Measurements from ENCODE around the gene CWH43.
"Not testable (repeated sequence)": the region's sequence is repeated elsewhere in the genome, so short reads cannot be mapped to it uniquely, and the experiment has no call there.

The CWH43 gene

DNA sequence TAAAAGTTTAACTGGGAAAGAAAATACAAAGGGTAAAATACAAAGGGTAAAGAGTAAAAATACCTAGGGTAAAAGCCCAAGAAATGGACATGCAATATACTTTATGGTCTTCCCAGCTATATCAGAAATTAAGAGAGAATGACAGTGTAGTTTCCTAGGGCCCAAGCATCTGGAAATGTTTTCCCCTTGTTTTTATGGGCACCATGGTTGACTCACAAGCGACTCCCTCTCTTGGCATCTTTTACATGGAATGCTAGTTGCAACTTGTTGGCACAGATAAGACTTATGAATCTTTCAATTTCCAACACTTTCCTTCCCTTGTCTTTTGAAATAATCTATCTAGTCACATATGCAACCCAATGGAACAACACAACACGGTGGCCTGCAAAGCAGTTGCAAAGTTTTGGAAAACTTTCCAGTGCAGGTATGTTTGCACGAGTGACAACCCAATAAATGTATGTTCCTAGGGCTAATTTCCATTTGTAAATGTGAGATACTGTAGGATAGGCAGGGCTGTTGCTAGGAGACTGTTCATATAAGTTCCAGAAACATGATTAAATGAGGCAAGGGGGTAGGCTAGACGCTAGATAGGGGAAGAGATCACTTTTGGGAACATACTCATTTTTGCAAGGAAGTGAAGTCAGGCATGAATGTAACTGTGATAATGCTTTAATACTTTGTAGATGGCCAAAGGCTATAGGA, 36.4 kb upstream of the CWH43 start:
- Histone ChIP-seq H3K36me3 (ENCODE audit: control insufficient read depth, insufficient read depth, low read length) (no peaks in the 10 kb centered on the region), H3K27me3 (replicated peaks; ENCODE audit: control insufficient read depth, insufficient read depth, low read length, poor library complexity, severe bottlenecking) (no peaks in the 10 kb centered on the region), H3K4me3 (ENCODE audit: insufficient read depth, low read depth, low read length, poor library complexity, severe bottlenecking) (no peak overlapping the region), H3K27ac (ENCODE audit: insufficient read depth, low read length, poor library complexity, severe bottlenecking) (no peak overlapping the region), H3K9me3 (ENCODE audit: control insufficient read depth, low read length) (no peaks in the 10 kb centered on the region), H3K4me1 (ENCODE audit: control insufficient read depth, insufficient read depth, low read length, poor library complexity, severe bottlenecking) (no peaks in the 10 kb centered on the region)
- DNase-seq: no peak

DNA sequence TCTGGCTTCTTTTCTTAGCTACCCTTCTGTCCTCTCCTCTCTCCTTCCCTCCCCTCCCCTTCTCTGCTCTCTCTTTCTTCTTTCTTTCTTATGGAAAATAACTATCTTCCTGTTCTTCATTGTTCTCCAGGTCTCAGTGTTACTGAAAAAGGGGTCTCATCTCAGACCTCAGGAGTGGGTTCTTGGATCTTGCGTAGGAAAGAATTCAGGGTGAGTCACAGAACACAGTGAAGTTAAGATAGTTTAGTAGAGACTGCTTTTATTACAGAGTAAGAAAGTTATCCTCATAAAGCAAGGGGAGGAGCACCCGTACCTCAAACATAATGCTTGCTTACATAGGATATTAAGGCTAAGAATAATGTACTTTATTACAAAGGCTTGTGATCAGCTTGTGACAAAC, 31.8 kb upstream of the CWH43 start:
- H3K36me3 ChIP-seq (ENCODE audit: control insufficient read depth, insufficient read depth, low read length): no peaks in the 10 kb centered on the region
- no peak overlapping the region for H3K27ac ChIP-seq (ENCODE audit: insufficient read depth, low read length, poor library complexity, severe bottlenecking)
- no peaks in the 10 kb centered on the region for H3K9me3 ChIP-seq (ENCODE audit: control insufficient read depth, low read length)
- no peak for DNase-seq
- no peaks in the 10 kb centered on the region for H3K27me3 ChIP-seq (replicated peaks; ENCODE audit: control insufficient read depth, insufficient read depth, low read length, poor library complexity, severe bottlenecking)
- no peaks in the 10 kb centered on the region for H3K4me1 ChIP-seq (ENCODE audit: control insufficient read depth, insufficient read depth, low read length, poor library complexity, severe bottlenecking)
- no peak overlapping the region for H3K4me3 ChIP-seq (ENCODE audit: insufficient read depth, low read depth, low read length, poor library complexity, severe bottlenecking)

DNA sequence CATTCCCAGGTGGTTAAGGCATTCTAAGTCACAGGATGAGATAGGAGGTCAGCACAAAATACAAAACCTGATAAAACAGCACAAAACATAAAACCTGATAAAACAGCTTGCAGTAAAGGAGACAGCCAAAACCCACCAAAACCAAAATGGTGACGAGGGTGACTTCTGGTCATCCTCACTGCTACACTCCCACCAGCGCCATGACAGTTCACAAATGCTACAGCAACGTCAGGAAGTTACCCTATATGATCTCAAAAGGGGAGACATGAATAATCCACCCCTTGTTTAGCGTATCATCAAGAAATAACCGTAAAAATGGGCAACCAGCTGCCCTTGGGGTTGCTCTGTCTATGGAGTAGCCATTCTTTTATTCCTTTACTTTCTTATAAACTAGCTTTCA, 28.7 kb upstream of the CWH43 start:
- H3K27ac ChIP-seq (ENCODE audit: insufficient read depth, low read length, poor library complexity, severe bottlenecking); DNase-seq; H3K4me1 ChIP-seq (ENCODE audit: control insufficient read depth, insufficient read depth, low read length, poor library complexity, severe bottlenecking); H3K36me3 ChIP-seq (ENCODE audit: control insufficient read depth, insufficient read depth, low read length); H3K9me3 ChIP-seq (ENCODE audit: control insufficient read depth, low read length); H3K27me3 ChIP-seq (replicated peaks; ENCODE audit: control insufficient read depth, insufficient read depth, low read length, poor library complexity, severe bottlenecking); H3K4me3 ChIP-seq (ENCODE audit: insufficient read depth, low read depth, low read length, poor library complexity, severe bottlenecking): not testable (repeated sequence)

DNA sequence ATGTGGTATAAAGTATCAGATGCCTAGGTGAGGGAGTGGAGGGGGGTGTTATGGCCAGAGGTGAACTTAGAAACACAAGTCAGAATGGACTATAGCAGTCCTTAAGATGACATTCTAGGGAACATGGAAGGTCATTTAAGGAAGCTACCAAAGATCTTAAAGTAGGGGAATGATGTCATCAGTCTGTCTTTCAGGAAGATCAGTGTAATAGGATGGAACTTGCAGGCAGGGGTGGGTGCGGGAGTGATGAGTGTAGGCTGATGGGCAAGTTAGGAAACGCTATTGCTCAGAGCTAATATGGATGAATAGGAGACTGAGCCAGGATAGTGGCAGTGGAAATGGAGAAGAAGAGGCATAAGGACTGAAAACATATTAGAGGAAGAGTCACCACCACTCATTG, 27.5 kb upstream of the CWH43 start:
- DNase-seq: no peak
- H3K4me1 ChIP-seq (ENCODE audit: control insufficient read depth, insufficient read depth, low read length, poor library complexity, severe bottlenecking): no peaks in the 10 kb centered on the region
- no peak overlapping the region for H3K27ac ChIP-seq (ENCODE audit: insufficient read depth, low read length, poor library complexity, severe bottlenecking)
- H3K4me3 ChIP-seq (ENCODE audit: insufficient read depth, low read depth, low read length, poor library complexity, severe bottlenecking): no peak overlapping the region
- no peaks in the 10 kb centered on the region for H3K27me3 ChIP-seq (replicated peaks; ENCODE audit: control insufficient read depth, insufficient read depth, low read length, poor library complexity, severe bottlenecking)
- no peaks in the 10 kb centered on the region for H3K36me3 ChIP-seq (ENCODE audit: control insufficient read depth, insufficient read depth, low read length)
- no peaks in the 10 kb centered on the region for H3K9me3 ChIP-seq (ENCODE audit: control insufficient read depth, low read length)

DNA sequence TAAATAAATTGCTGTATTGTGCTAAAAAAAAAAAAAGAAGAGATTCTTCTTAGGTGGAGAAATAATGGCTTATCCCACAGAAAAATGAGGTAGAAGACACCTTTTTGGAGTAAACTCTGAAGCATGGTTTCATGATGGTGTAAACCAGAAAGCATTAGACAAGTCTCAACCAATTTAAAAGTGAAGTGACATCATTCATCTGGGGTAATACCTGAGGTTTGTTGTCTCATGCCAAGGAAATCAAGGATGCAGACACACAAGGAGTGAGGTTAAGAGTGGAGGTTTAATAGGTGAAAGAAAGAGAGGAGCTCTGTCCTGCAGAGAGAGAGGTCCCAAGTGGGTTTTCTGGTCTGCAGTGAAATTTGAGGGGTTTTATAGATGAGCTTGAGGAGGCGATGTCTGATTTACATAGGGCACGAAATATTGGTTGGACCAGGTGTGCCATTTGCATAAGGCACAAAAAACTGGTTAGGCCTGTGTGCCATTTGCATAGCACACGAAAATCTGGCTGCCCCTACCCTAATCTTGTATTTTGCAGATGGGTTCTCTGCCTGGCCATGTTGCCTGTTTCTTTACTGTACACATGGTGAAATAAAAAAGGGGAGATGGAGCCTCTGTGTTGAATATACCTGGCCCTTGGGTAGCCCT, 25.0 kb upstream of the CWH43 start:
- Histone ChIP-seq H3K4me3 (ENCODE audit: insufficient read depth, low read depth, low read length, poor library complexity, severe bottlenecking) (no peak overlapping the region), H3K36me3 (ENCODE audit: control insufficient read depth, insufficient read depth, low read length) (no peaks in the 10 kb centered on the region), H3K27ac (ENCODE audit: insufficient read depth, low read length, poor library complexity, severe bottlenecking) (no peak overlapping the region), H3K27me3 (replicated peaks; ENCODE audit: control insufficient read depth, insufficient read depth, low read length, poor library complexity, severe bottlenecking) (no peaks in the 10 kb centered on the region), H3K9me3 (ENCODE audit: control insufficient read depth, low read length) (no peaks in the 10 kb centered on the region), H3K4me1 (ENCODE audit: control insufficient read depth, insufficient read depth, low read length, poor library complexity, severe bottlenecking) (no peaks in the 10 kb centered on the region)
- DNase-seq: no peak

DNA sequence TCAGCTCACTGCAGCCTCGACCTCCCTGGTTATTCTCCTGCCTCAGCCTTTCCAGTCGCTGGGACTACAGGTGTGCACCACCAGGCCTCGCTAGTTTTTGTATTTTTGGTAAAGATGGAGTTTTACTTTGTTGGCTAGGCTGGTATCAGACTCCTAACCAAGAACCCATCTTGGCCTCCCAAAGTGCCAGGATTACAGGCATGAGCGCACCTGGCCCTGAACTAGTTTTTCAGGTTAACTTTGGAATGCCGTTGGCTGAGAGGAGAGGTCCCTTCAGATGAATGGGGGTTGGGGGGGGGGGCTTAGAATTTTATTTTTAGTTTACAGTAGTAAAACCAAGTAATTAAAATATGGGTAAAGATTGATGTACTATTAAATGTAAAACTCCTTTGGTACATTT, 23.4 kb upstream of the CWH43 start:
- H3K27ac ChIP-seq (ENCODE audit: insufficient read depth, low read length, poor library complexity, severe bottlenecking): no peak overlapping the region
- no peaks in the 10 kb centered on the region for H3K9me3 ChIP-seq (ENCODE audit: control insufficient read depth, low read length)
- no peaks in the 10 kb centered on the region for H3K27me3 ChIP-seq (replicated peaks; ENCODE audit: control insufficient read depth, insufficient read depth, low read length, poor library complexity, severe bottlenecking)
- no peak for DNase-seq
- H3K4me3 ChIP-seq (ENCODE audit: insufficient read depth, low read depth, low read length, poor library complexity, severe bottlenecking): no peak overlapping the region
- H3K4me1 ChIP-seq (ENCODE audit: control insufficient read depth, insufficient read depth, low read length, poor library complexity, severe bottlenecking): no peaks in the 10 kb centered on the region
- H3K36me3 ChIP-seq (ENCODE audit: control insufficient read depth, insufficient read depth, low read length): no peaks in the 10 kb centered on the region

DNA sequence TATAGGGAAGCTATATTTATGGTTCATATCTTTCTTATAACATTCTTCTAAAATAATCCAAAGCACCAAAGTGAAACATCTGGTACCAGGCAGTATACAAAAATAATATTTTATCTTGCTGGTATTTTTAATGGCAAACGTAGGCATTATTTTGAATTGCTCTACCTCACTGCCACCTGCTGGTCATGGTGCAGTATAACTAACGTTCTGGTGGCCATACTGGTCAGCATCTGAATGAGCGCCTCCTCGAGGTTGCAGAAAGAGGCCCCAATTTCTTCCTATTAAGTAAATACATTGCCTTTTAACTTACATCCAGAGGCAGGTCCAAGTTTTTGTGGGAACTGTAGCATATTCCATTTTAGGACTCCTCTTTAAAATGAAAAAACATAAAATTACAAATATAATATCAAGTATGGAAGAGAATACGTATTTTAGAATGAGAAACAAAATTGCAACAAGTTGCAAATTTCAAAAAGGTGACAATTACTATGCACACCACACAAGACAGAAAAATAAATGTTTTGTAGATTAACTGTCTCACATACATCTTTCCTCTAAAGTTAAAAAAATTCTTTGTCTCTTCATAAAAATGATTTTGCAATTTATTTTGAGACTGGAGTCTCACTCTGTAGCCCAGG, 22.9 kb upstream of the CWH43 start:
- DNase-seq: peak; percentile 38 to 65 (median 38)
- Histone ChIP-seq H3K4me1 (ENCODE audit: control insufficient read depth, insufficient read depth, low read length, poor library complexity, severe bottlenecking) (no peaks in the 10 kb centered on the region), H3K4me3 (ENCODE audit: insufficient read depth, low read depth, low read length, poor library complexity, severe bottlenecking) (no peak overlapping the region), H3K27me3 (replicated peaks; ENCODE audit: control insufficient read depth, insufficient read depth, low read length, poor library complexity, severe bottlenecking) (no peaks in the 10 kb centered on the region), H3K27ac (ENCODE audit: insufficient read depth, low read length, poor library complexity, severe bottlenecking) (no peak overlapping the region), H3K36me3 (ENCODE audit: control insufficient read depth, insufficient read depth, low read length) (no peaks in the 10 kb centered on the region), H3K9me3 (ENCODE audit: control insufficient read depth, low read length) (no peaks in the 10 kb centered on the region)

DNA sequence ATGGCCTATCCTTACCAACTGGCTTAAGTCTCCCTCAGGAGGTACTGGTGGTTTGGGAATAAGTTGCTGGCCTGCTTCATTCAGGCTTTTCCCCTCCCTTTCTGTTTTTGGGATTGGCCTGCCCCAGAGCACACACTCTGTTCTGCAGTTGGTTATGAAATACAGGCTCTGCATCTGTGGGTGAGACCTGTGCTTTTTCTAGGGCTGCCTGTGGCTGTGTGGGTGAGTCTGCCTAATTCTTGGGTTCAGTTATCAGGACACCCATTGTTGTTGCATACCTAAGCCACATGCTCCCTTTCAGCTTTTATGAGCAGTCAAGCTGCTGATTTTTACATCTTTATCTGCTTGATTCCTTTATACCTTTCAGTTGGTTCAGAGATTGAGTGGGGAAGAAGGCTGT, 19.0 kb upstream of the CWH43 start:
- no peak overlapping the region for H3K4me3 ChIP-seq (ENCODE audit: insufficient read depth, low read depth, low read length, poor library complexity, severe bottlenecking)
- no peak overlapping the region for H3K27ac ChIP-seq (ENCODE audit: insufficient read depth, low read length, poor library complexity, severe bottlenecking)
- H3K36me3 ChIP-seq (ENCODE audit: control insufficient read depth, insufficient read depth, low read length): no peaks in the 10 kb centered on the region
- H3K27me3 ChIP-seq (replicated peaks; ENCODE audit: control insufficient read depth, insufficient read depth, low read length, poor library complexity, severe bottlenecking): no peaks in the 10 kb centered on the region
- H3K9me3 ChIP-seq (ENCODE audit: control insufficient read depth, low read length): no peaks in the 10 kb centered on the region
- H3K4me1 ChIP-seq (ENCODE audit: control insufficient read depth, insufficient read depth, low read length, poor library complexity, severe bottlenecking): no peaks in the 10 kb centered on the region
- no peak for DNase-seq

DNA sequence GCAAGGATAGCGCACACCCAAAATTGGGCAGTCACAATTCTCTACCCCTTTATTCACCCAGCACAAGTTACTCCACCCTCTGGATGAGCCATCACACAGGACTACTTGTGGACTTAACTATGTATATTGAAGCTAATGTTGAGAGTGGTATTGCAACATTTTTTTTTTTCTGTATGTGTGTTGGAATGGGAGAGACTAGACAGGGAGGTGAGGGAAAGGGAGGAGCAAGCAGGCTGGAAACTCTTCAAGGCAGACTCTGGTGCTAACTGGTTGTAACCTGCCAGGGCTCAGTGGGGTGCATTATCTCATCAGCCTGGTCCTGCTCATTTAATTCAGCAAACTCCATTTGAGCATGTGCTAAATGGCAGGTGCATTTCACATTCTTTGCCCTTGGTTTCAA, 18.4 kb upstream of the CWH43 start:
- Histone ChIP-seq H3K9me3 (ENCODE audit: control insufficient read depth, low read length) (no peaks in the 10 kb centered on the region), H3K36me3 (ENCODE audit: control insufficient read depth, insufficient read depth, low read length) (no peaks in the 10 kb centered on the region), H3K4me3 (ENCODE audit: insufficient read depth, low read depth, low read length, poor library complexity, severe bottlenecking) (no peak overlapping the region), H3K27ac (ENCODE audit: insufficient read depth, low read length, poor library complexity, severe bottlenecking) (no peak overlapping the region), H3K27me3 (replicated peaks; ENCODE audit: control insufficient read depth, insufficient read depth, low read length, poor library complexity, severe bottlenecking) (no peaks in the 10 kb centered on the region), H3K4me1 (ENCODE audit: control insufficient read depth, insufficient read depth, low read length, poor library complexity, severe bottlenecking) (no peaks in the 10 kb centered on the region)
- DNase-seq: no peak

DNA sequence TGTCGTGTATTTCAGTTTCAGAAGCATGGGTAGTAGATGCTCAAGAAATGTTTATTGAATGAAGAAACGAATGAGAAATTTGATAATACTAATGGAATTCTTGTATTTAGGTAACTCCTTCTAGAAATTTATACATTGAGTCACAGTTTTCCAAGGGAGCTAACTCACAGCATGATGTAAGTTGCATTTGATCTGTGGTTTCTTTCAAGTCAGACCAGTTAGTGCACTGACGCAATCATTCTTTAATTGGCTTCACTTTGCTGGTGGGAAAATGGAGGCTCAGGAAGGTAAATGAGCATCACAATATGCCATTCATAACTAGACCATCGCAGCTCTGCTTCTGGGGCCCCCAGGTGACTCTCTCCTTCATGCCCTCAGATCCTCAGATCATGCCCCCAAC, 17.3 kb upstream of the CWH43 start:
- Histone ChIP-seq H3K9me3 (ENCODE audit: control insufficient read depth, low read length) (no peaks in the 10 kb centered on the region), H3K4me1 (ENCODE audit: control insufficient read depth, insufficient read depth, low read length, poor library complexity, severe bottlenecking) (no peaks in the 10 kb centered on the region), H3K27me3 (replicated peaks; ENCODE audit: control insufficient read depth, insufficient read depth, low read length, poor library complexity, severe bottlenecking) (no peaks in the 10 kb centered on the region), H3K36me3 (ENCODE audit: control insufficient read depth, insufficient read depth, low read length) (no peaks in the 10 kb centered on the region), H3K4me3 (ENCODE audit: insufficient read depth, low read depth, low read length, poor library complexity, severe bottlenecking) (no peak overlapping the region), H3K27ac (ENCODE audit: insufficient read depth, low read length, poor library complexity, severe bottlenecking) (no peak overlapping the region)
- DNase-seq: no peak

All from effector memory CD4-positive, alpha-beta T cell (primary cell).